Kidney epithelial cell (primary cell): Measurements from ENCODE around the gene MACROD2. TPM values are rescaled to one million over a fixed set of nuclear protein-coding genes. Genes with fewer than 3 reads are reported as not detected.
"Not testable (repeated sequence)": the region's sequence is repeated elsewhere in the genome, so short reads cannot be mapped to it uniquely, and the experiment has no call there.

Experiments
- DNase-seq: peaks from one replicate; pipeline ENCODE4 v3.0.0-alpha.2; 2010; ENCODE audit warnings: low read depth
- H3K27me3 ChIP-seq: 2 replicates; pipeline ENCODE4 v1.6.0; 2011; ENCODE audit warnings: low read length; ENCODE audit not compliant: control insufficient read depth, insufficient read depth
- H3K36me3 ChIP-seq: 2 replicates; pipeline ENCODE4 v1.5.1; 2011; ENCODE audit warnings: low read length; ENCODE audit not compliant: control insufficient read depth, insufficient read depth
- H3K4me3 ChIP-seq: 2 replicates; pipeline ENCODE4 v1.5.1; 2011; ENCODE audit warnings: low read depth, mild to moderate bottlenecking, control low read depth, low read length
- CTCF ChIP-seq: IDR thresholded peaks from 2 replicates; pipeline ENCODE4 v1.5.1; 2011; ENCODE audit warnings: mild to moderate bottlenecking, moderate library complexity, low read length, control low read depth, inconsistent platforms; ENCODE audit not compliant: insufficient read depth, poor library complexity, severe bottlenecking
- total RNA-seq: library from RNA; depleted of rRNA; stranded (reverse); fragments of >200 nt; gene quantifications from 2 replicates; pipeline ENCODE4 v1.2.3, GENCODE V29; 2015

The MACROD2 gene
- total RNA-seq, 1 donor from 2014 or later, result 0.79 TPM

- TF ChIP-seq CTCF, result no peak
Measured at GRCh38 chr20:15362849-15363248, 1367.5 kb downstream of the MACROD2 start.

GRCh38 chr20:15364781-15365180, 1369.5 kb downstream of the MACROD2 start:
- Histone ChIP-seq H3K4me3 (no peak overlapping the region), H3K27me3 (no peaks in the 10 kb centered on the region), H3K36me3 (no peaks in the 10 kb centered on the region)
- TF ChIP-seq CTCF, result no peak
- DNase-seq, result no peak

More at GRCh38 chr20:15362849-15363248, 1367.5 kb downstream of the MACROD2 start:
- Histone ChIP-seq H3K36me3 (no peaks in the 10 kb centered on the region), H3K27me3 (no peaks in the 10 kb centered on the region), H3K4me3 (no peak overlapping the region)
- no peak for DNase-seq

GRCh38 chr20:15370370-15370769, 1375.1 kb downstream of the MACROD2 start:
- no peak for DNase-seq
- Histone ChIP-seq H3K4me3 (no peak overlapping the region), H3K36me3 (no peaks in the 10 kb centered on the region), H3K27me3 (no peaks in the 10 kb centered on the region)
- no peak for TF ChIP-seq CTCF

- Histone ChIP-seq H3K36me3 (no peaks in the 10 kb centered on the region), H3K27me3 (no peaks in the 10 kb centered on the region), H3K4me3 (no peak overlapping the region)
- DNase-seq, result no peak
- TF ChIP-seq CTCF, result no peak
Measured at GRCh38 chr20:15374682-15375081, 1379.4 kb downstream of the MACROD2 start.

- no peaks in the 10 kb centered on the region for H3K36me3 ChIP-seq
- H3K27me3 ChIP-seq, result no peaks in the 10 kb centered on the region
- TF ChIP-seq CTCF, result no peak
- H3K4me3 ChIP-seq, result no peak overlapping the region
- DNase-seq, result no peak
Measured at GRCh38 chr20:15375836-15376235, 1380.5 kb downstream of the MACROD2 start.

GRCh38 chr20:15377603-15378002, 1382.3 kb downstream of the MACROD2 start:
- DNase-seq, H3K36me3 ChIP-seq, H3K4me3 ChIP-seq, H3K27me3 ChIP-seq: not testable (repeated sequence)
